SK-N-SH (cell line): ENCODE results near the gene CSNK2B. TPM values are rescaled to one million over a fixed set of nuclear protein-coding genes. Genes with fewer than 3 reads are reported as not detected.

Source experiments
- CTCF ChIA-PET: fragments of 300-600, 350-600 bp; formaldehyde crosslinking; extraction: SDS; loops from one replicate; lab custom pipeline; 2021; lab: Yijun Ruan, JAX
- POLR2A ChIA-PET: fragments of 350-600 bp; sonication (Branson Sonifier 250); formaldehyde crosslinking; extraction: SDS; loops from one replicate; lab custom pipeline; 2020; ENCODE audit warnings: antibody characterized with exemption, inconsistent platforms; lab: Yijun Ruan, JAX
- DNase-seq: peaks from one replicate; pipeline ENCODE4 v3.0.0; 2012
- H2AFZ ChIP-seq: fragments of 200-600 bp; sonication (generic); 2 replicates; pipeline ENCODE4 v1.8.1; 2016; ENCODE audit warnings: antibody characterized with exemption, mild to moderate bottlenecking, low read depth
- H3F3A ChIP-seq: fragments of 200-600 bp; sonication (generic); replicated peaks from 2 replicates; pipeline ENCODE3; 2016; ENCODE audit warnings: antibody characterized with exemption, mild to moderate bottlenecking; ENCODE audit not compliant: insufficient read depth
- H3K27ac ChIP-seq, 2 experiments: fragments of 200-500 bp in 1 of 2; fragments of 200-600 bp in 1 of 2; sonication (Bioruptor generic) in 1 of 2; sonication (generic), shearing (Covaris generic) in 1 of 2; 2 replicates each; pipeline versions ENCODE4 v1.5.1 to v1.6.1; 2014 to 2016; ENCODE audit warnings: low read depth in 2 of 2, inconsistent platforms in 1 of 2, low read length in 1 of 2, mild to moderate bottlenecking in 1 of 2, mixed read lengths in 1 of 2
- H3K27me3 ChIP-seq: fragments of 200-600 bp; sonication (generic), shearing (Covaris generic); 2 replicates; pipeline ENCODE4 v1.6.1; 2016; ENCODE audit warnings: mixed run types; ENCODE audit not compliant: insufficient read depth
- H3K36me3 ChIP-seq, 2 experiments: fragments of 200-500 bp in 1 of 2; fragments of 200-600 bp in 1 of 2; sonication (Bioruptor generic) in 1 of 2; sonication (generic) in 1 of 2; replicated peaks in 1 of 2; 2 replicates each; pipeline versions ENCODE3 to v1.5.1; 2014 to 2016; ENCODE audit warnings: low read length in 1 of 2, mild to moderate bottlenecking in 1 of 2; ENCODE audit not compliant: insufficient read depth in 2 of 2, control insufficient read depth in 1 of 2
- H3K4me1 ChIP-seq, 2 experiments: fragments of 200-500 bp in 1 of 2; fragments of 200-600 bp in 1 of 2; sonication (Bioruptor generic) in 1 of 2; sonication (generic), shearing (Covaris generic) in 1 of 2; 2 replicates each; pipeline versions ENCODE4 v1.5.1 to v1.6.1; 2014 to 2016; ENCODE audit warnings: low read depth in 1 of 2, low read length in 1 of 2, mixed run types in 1 of 2; ENCODE audit not compliant: insufficient read depth in 2 of 2, control insufficient read depth in 1 of 2
- H3K4me2 ChIP-seq: fragments of 200-600 bp; sonication (generic), shearing (Covaris generic); 2 replicates; pipeline ENCODE4 v1.6.1; 2017; ENCODE audit warnings: mixed run types
- H3K4me3 ChIP-seq, 2 experiments: fragments of 200-500 bp in 1 of 2; fragments of 200-600 bp in 1 of 2; sonication (Bioruptor generic) in 1 of 2; sonication (generic), shearing (Covaris generic) in 1 of 2; 2 replicates each; pipeline versions ENCODE4 v1.5.1 to v1.8.1; 2014 to 2016; ENCODE audit warnings: low read depth in 2 of 2, inconsistent platforms in 1 of 2, low read length in 1 of 2, mild to moderate bottlenecking in 1 of 2, mixed read lengths in 1 of 2, moderate library complexity in 1 of 2
- H3K79me2 ChIP-seq: fragments of 200-600 bp; sonication (generic); 2 replicates; pipeline ENCODE4 v1.8.1; 2017; ENCODE audit warnings: mild to moderate bottlenecking; ENCODE audit not compliant: insufficient read depth
- H3K9ac ChIP-seq: fragments of 200-600 bp; sonication (generic); 2 replicates; pipeline ENCODE4 v1.6.1; 2017; ENCODE audit warnings: mixed run types
- H3K9me2 ChIP-seq: fragments of 200-600 bp; sonication (generic); 2 replicates; pipeline ENCODE4 v1.6.1; 2017; ENCODE audit warnings: mixed run types
- H3K9me3 ChIP-seq: fragments of 200-600 bp; sonication (generic); 2 replicates; pipeline ENCODE4 v1.6.1; 2017; ENCODE audit warnings: mixed run types, mild to moderate bottlenecking, moderate library complexity
- H4K20me1 ChIP-seq: fragments of 200-600 bp; sonication (generic); 2 replicates; pipeline ENCODE4 v1.6.1; 2017; ENCODE audit warnings: mild to moderate bottlenecking, mixed run types; ENCODE audit not compliant: insufficient read depth
- CHD2 ChIP-seq: fragments of 150-350 bp; IDR thresholded peaks from 2 replicates; pipeline ENCODE4 v1.6.1; 2018; ENCODE audit warnings: low read length; ENCODE audit not compliant: partially characterized antibody
- CTCF ChIP-seq: fragments of 200-600 bp; sonication (generic); IDR thresholded peaks from 2 replicates; pipeline ENCODE4 v1.6.1; 2017; ENCODE audit warnings: antibody characterized with exemption, mild to moderate bottlenecking, moderate library complexity
- ELF1 ChIP-seq: IDR thresholded peaks from 2 replicates; pipeline ENCODE4 v1.4.0; 2012
- FOSL2 ChIP-seq: IDR thresholded peaks from 2 replicates; pipeline ENCODE4 v1.4.0; 2012; ENCODE audit warnings: low read depth, mild to moderate bottlenecking, moderate library complexity, borderline replicate concordance
- FOXJ3 ChIP-seq: sonication (generic); formaldehyde crosslinking; IDR thresholded peaks from 2 replicates; pipeline ENCODE4 v1.5.1; 2020; ENCODE audit warnings: mild to moderate bottlenecking, missing genetic modification reagents
- FOXM1 ChIP-seq: IDR thresholded peaks from 2 replicates; pipeline ENCODE4 v1.4.0; 2012; ENCODE audit warnings: low read depth, mild to moderate bottlenecking
- GABPA ChIP-seq: IDR thresholded peaks from 2 replicates; pipeline ENCODE4 v1.4.0; 2012; ENCODE audit warnings: low read depth, mild to moderate bottlenecking
- JUND ChIP-seq: IDR thresholded peaks from 2 replicates; pipeline ENCODE4 v1.4.0; 2012
- MAX ChIP-seq: IDR thresholded peaks from 2 replicates; pipeline ENCODE4 v1.4.0; 2012; ENCODE audit warnings: low read depth
- NFIC ChIP-seq: IDR thresholded peaks from 2 replicates; pipeline ENCODE4 v1.4.0; 2012; ENCODE audit warnings: borderline replicate concordance
- PBX3 ChIP-seq: IDR thresholded peaks from 2 replicates; pipeline ENCODE4; 2012
- POLR2AphosphoS5 ChIP-seq: IDR thresholded peaks from 2 replicates; pipeline ENCODE4 v1.6.1; 2012; ENCODE audit warnings: low read depth, low read length
- REST ChIP-seq: IDR thresholded peaks from 2 replicates; pipeline ENCODE4 v1.6.1; 2012; ENCODE audit warnings: mild to moderate bottlenecking, low read depth, low read length, moderate library complexity
- RFX5 ChIP-seq: IDR thresholded peaks from 2 replicates; pipeline ENCODE4 v1.6.1; 2012; ENCODE audit warnings: mild to moderate bottlenecking, improper control_type of control experiment, low read length
- SIN3A ChIP-seq: IDR thresholded peaks from 2 replicates; pipeline ENCODE4 v1.6.1; 2012; ENCODE audit warnings: low read depth, mild to moderate bottlenecking, low read length, moderate library complexity, borderline replicate concordance
- USF1 ChIP-seq: IDR thresholded peaks from 2 replicates; pipeline ENCODE4 v1.4.0; 2012; ENCODE audit warnings: low read depth, borderline replicate concordance
- ZBTB33 ChIP-seq: IDR thresholded peaks from 2 replicates; pipeline ENCODE4 v1.4.0; 2012; ENCODE audit warnings: low read depth, borderline replicate concordance
- WGBS: methylation state at CpG from one replicate; pipeline ENCODE4 v1.1.6; 2017; ENCODE audit warnings: low lambda C conversion rate; 5-methylcytosine and 5-hydroxymethylcytosine counted together
- polyA plus RNA-seq, 3 experiments: library from polyadenylated mRNA; depleted of rRNA; stranded (reverse); fragments of >200 nt; gene quantifications; 2 replicates each; pipeline ENCODE4 v1.2.3, GENCODE V29; 2012

CSNK2B gene
- polyA plus RNA-seq, 1 of the 3 experiments (the other 2 are of a cell fraction) = 101 TPM

GRCh38 chr6:31676904-31677303 lies 11.0 kb downstream of the CSNK2B start:
- DNase-seq = no peak
- TF ChIP-seq FOXM1 (no peak), NFIC (no peak), FOXJ3 (CRISPR knock-in tag) (no peak), CTCF (no peak), CHD2 (no peak), REST (no peak), ELF1 (no peak), POLR2AphosphoS5 (no peak), FOSL2 (no peak), RFX5 (no peak), ZBTB33 (no peak), GABPA (no peak), JUND (no peak), PBX3 (no peak), SIN3A (no peak), MAX (no peak), USF1 (no peak)
- Histone ChIP-seq H3K4me1 (peaks cover 3 to 7% of the 10 kb centered on the region in 2 experiments; a peak in 2 of 4 replicates), H3K27me3 (no peaks in the 10 kb centered on the region), H4K20me1 (no peaks in the 10 kb centered on the region), H3K9me2 (no peaks in the 10 kb centered on the region), H3K27ac (no peak overlapping the region), H3K4me3 (no peak overlapping the region), H3K4me2 (no peak overlapping the region), H3K9ac (no peak overlapping the region), H3K36me3 (peaks cover 0 to 6% of the 10 kb centered on the region in 2 experiments), H2AFZ (no peak overlapping the region), H3K9me3 (no peaks in the 10 kb centered on the region), H3F3A (peaks cover 16% of the 10 kb centered on the region), H3K79me2 (no peaks in the 10 kb centered on the region)
- WGBS = 65% methylated on average over 6 of the region's 6 CpGs
- POLR2A ChIA-PET = no interaction called here
- CTCF ChIA-PET = no interaction called here
